ENCODE data around the gene FNDC11. TPM values are rescaled to one million over a fixed set of nuclear protein-coding genes. Genes with fewer than 3 reads are reported as not detected.

The FNDC11 gene
- total and polyA plus RNA-seq, 2 donors (not counting 3 experiments of a cell fraction or from before 2014, with no cell fraction given): 0.71 to 1.9 TPM

GRCh38 chr20:63567386-63568169 is 13.6 kb downstream of the FNDC11 start:
- H3K9me1 ChIP-seq (replicated peaks; ENCODE audit: control insufficient read depth, extremely low read depth, insufficient read depth, low read length): no peaks in the 10 kb centered on the region
- TF ChIP-seq POLR2A (IDR thresholded peaks at IDR 0.05; ENCODE audit: low read depth, low read length) (no peak), JUN (IDR thresholded peaks at IDR 0.05; ENCODE audit: borderline replicate concordance, insufficient read depth, insufficient read length, low read depth) (no peak), GATA2 (IDR thresholded peaks at IDR 0.05; ENCODE audit: insufficient read depth, insufficient read length, low read depth, low read length) (no peak), POLR2AphosphoS5 (IDR thresholded peaks at IDR 0.05; ENCODE audit: insufficient read depth, low read depth, low read length) (no peak), EZH2 (IDR thresholded peaks at IDR 0.05; ENCODE audit: borderline replicate concordance, low read depth, low read length, severe bottlenecking) (no peak), FOS (IDR thresholded peaks at IDR 0.05; ENCODE audit: borderline replicate concordance, insufficient read depth, low read length) (no peak), MYC (IDR thresholded peaks at IDR 0.05; ENCODE audit: low read depth, low read length) (no peak)
- TF ChIP-seq, protein P1, sequence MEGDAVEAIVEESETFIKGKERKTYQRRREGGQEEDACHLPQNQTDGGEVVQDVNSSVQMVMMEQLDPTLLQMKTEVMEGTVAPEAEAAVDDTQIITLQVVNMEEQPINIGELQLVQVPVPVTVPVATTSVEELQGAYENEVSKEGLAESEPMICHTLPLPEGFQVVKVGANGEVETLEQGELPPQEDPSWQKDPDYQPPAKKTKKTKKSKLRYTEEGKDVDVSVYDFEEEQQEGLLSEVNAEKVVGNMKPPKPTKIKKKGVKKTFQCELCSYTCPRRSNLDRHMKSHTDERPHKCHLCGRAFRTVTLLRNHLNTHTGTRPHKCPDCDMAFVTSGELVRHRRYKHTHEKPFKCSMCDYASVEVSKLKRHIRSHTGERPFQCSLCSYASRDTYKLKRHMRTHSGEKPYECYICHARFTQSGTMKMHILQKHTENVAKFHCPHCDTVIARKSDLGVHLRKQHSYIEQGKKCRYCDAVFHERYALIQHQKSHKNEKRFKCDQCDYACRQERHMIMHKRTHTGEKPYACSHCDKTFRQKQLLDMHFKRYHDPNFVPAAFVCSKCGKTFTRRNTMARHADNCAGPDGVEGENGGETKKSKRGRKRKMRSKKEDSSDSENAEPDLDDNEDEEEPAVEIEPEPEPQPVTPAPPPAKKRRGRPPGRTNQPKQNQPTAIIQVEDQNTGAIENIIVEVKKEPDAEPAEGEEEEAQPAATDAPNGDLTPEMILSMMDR (IDR thresholded peaks at IDR 0.05; ENCODE audit: extremely low read depth in 1 of 2, insufficient read depth in 1 of 2, low read depth in 1 of 2, low read length in 2 of 2): no peak
- TF ChIP-seq, protein P2, sequence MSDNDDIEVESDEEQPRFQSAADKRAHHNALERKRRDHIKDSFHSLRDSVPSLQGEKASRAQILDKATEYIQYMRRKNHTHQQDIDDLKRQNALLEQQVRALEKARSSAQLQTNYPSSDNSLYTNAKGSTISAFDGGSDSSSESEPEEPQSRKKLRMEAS (IDR thresholded peaks at IDR 0.05; ENCODE audit: insufficient read depth, insufficient read length): no peak
- H2AFZ ChIP-seq (ENCODE audit: low read depth, low read length): no peak overlapping the region
- POLR2A ChIA-PET: no interaction called here
- intact Hi-C loops (cut with micrococcal nuclease) (no loop called here), dilution Hi-C loops (cut with MboI; ENCODE audit: extremely low pct_ligation_motif_present, low sequenced_read_pairs) (no loop called here)
- no peak overlapping the region for H3K4me2 ChIP-seq (ENCODE audit: insufficient read depth, low read length)
- no peaks in the 10 kb centered on the region for H4K20me1 ChIP-seq (replicated peaks; ENCODE audit: control insufficient read depth, extremely low read depth, insufficient read depth, low read length)
- FAIRE-seq (no peak), DNase-seq (ENCODE audit: low read depth, low spot score) (no peak)
- no peaks in the 10 kb centered on the region for H3K9me3 ChIP-seq (replicated peaks; ENCODE audit: control insufficient read depth, insufficient read depth, low read length)
- H3K4me3 ChIP-seq (replicated peaks in 1 of 3; ENCODE audit: insufficient read depth in 1 of 3, low read depth in 1 of 3, low read length in 3 of 3): no peak overlapping the region
- peaks cover 0 to 6% of the 10 kb centered on the region in 2 experiments for H3K36me3 ChIP-seq (ENCODE audit: control insufficient read depth in 2 of 2, extremely low read depth in 1 of 2, insufficient read depth in 2 of 2, low read length in 2 of 2)
- H3K27me3 ChIP-seq (ENCODE audit: control insufficient read depth in 2 of 2, insufficient read depth in 2 of 2, low read length in 2 of 2): no peaks in the 10 kb centered on the region
- no peak overlapping the region for H3K9ac ChIP-seq (replicated peaks; ENCODE audit: extremely low read depth, insufficient read depth, low read length)
- H3K4me1 ChIP-seq (ENCODE audit: control insufficient read depth, extremely low read depth, insufficient read depth, low read length): no peaks in the 10 kb centered on the region
- H3K27ac ChIP-seq (ENCODE audit: insufficient read depth, low read depth, low read length): no peak overlapping the region
- no TSS peak for BruUV-seq (replicated peaks)
- no peaks in the 10 kb centered on the region for H3K79me2 ChIP-seq (ENCODE audit: control insufficient read depth, insufficient read depth, low read length)
- CTCF ChIA-PET: interaction anchor here (0.9 to 1.4 kb wide), 2 partner anchors 14 to 21 kb away, joined by 3 read pairs; no protein-coding TSS in a partner anchor

Data from endothelial cell of umbilical vein (primary cell).